SK-N-SH treated with all-trans-retinoic acid at 6 μM for 48 hours (cell line): ENCODE measurements around the gene APBA2.

Source experiments
- BACH2 ChIP-seq: fragments of 250-450 bp; sonication (Bioruptor Pico); IDR thresholded peaks from 2 replicates; pipeline ENCODE4 v1.9.0; 2021; ENCODE audit warnings: mild to moderate bottlenecking, borderline replicate concordance
- POU6F1 ChIP-seq: fragments of 250-450 bp; sonication (Bioruptor Pico); IDR thresholded peaks from 2 replicates; pipeline ENCODE4 v1.8.0; 2021; ENCODE audit warnings: low read depth, mild to moderate bottlenecking, moderate library complexity, borderline replicate concordance
- ZC3H10 ChIP-seq: fragments of 250-450 bp; sonication (Bioruptor Pico); IDR thresholded peaks from 2 replicates; pipeline ENCODE4 v1.5.1; 2021; ENCODE audit warnings: mild to moderate bottlenecking, moderate library complexity

GRCh38 chr15:29018120-29018805 is 132.5 kb downstream of the APBA2 start:
- TF ChIP-seq ZC3H10 (CRISPR knock-in tag) = no peak
- no peak for TF ChIP-seq BACH2 (CRISPR knock-in tag)
- TF ChIP-seq POU6F1 (CRISPR knock-in tag) = no peak
